GM13977 (cell line): ENCODE measurements around the gene ZNF774.
A peak's percentile ranks its signal among the peaks of the same experiment; 100 is the strongest.

Experiments
- DNase-seq: peaks from one replicate; pipeline ENCODE4 v3.0.0; 2012; ENCODE audit warnings: low spot score
- in situ Hi-C: fragments of 300-500 bp; cut with MboI; formaldehyde crosslinking; loops from one replicate; pipeline ENCODE4 v1.12.0; 2022; ENCODE audit warnings: low sequenced_read_pairs, low pct_unique_long_range_greater_than_20kb, mixed read lengths, inconsistent platforms; ENCODE audit not compliant: unreplicated experiment
- TF ChIP-seq, protein P1 (sequence below): IDR thresholded peaks from 2 replicates; pipeline ENCODE4 v1.5.1; 2012; ENCODE audit warnings: mild to moderate bottlenecking, control low read depth; ENCODE audit not compliant: insufficient read depth; ENCODE audit errors: extremely low read depth, missing control alignments

Gene ZNF774

DNA sequence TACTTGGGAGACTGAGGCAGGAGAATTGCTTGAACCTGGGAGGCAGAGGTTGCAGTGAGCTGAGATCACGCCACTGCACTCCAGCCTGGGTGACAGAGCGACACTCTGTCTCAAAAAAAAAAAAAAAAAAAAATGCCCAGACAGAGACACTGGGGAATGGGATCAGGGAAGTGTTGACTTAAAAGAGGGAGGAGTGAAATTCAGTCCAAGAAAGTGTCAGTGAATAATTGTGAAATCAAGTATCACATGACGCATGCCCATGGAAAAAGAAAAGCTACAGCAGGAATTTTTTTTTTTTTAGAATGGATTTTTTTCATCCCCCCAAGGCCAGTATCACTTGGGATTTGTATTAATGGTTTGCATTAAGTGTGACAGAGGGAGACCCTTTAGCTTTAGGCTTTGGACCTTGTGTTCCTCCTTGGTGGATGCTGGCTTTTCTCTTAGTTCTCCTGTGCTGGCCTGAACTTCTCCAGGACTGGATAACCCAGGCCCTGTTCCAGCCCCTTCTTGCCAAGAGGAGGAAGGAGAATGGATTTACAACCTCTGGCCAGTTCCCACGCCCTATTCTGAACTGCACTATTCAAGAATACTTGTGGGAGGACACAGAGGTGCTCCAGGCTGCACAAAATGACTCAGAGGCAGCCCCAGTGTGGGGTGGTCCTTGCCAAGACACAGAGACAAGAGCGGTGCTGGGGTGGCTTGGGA is 36.7 kb upstream of the ZNF774 start:
- TF ChIP-seq, protein P1, sequence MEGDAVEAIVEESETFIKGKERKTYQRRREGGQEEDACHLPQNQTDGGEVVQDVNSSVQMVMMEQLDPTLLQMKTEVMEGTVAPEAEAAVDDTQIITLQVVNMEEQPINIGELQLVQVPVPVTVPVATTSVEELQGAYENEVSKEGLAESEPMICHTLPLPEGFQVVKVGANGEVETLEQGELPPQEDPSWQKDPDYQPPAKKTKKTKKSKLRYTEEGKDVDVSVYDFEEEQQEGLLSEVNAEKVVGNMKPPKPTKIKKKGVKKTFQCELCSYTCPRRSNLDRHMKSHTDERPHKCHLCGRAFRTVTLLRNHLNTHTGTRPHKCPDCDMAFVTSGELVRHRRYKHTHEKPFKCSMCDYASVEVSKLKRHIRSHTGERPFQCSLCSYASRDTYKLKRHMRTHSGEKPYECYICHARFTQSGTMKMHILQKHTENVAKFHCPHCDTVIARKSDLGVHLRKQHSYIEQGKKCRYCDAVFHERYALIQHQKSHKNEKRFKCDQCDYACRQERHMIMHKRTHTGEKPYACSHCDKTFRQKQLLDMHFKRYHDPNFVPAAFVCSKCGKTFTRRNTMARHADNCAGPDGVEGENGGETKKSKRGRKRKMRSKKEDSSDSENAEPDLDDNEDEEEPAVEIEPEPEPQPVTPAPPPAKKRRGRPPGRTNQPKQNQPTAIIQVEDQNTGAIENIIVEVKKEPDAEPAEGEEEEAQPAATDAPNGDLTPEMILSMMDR: no peak
- DNase-seq: no peak
- in situ Hi-C loops: loop anchor here (25.0 kb wide), 1 partner anchor 572 kb away; the partner anchor contains the start of gene FES

DNA sequence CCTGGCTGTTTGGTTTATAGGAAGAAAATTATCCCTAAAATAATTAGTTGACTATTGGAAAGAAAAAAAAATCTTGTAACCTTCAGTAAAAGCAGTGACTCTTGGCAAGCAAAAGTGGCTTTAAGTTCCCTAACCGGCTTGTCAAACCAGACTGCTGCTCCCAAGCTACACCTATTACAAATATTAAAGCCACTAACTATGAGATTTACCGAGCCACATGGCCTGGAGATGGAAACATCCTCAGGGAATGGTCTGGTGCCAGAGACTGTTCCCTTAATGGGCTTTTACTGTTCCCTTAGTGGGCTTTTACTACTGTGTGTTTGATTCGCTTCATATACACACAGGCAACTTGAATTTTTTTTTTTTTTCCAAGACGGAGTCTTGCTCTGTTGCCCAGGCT is 35.9 kb upstream of the ZNF774 start:
- DNase-seq: no peak
- in situ Hi-C loops: loop anchor here (25.0 kb wide), 1 partner anchor 571 kb away; the partner anchor contains the start of gene FES

DNA sequence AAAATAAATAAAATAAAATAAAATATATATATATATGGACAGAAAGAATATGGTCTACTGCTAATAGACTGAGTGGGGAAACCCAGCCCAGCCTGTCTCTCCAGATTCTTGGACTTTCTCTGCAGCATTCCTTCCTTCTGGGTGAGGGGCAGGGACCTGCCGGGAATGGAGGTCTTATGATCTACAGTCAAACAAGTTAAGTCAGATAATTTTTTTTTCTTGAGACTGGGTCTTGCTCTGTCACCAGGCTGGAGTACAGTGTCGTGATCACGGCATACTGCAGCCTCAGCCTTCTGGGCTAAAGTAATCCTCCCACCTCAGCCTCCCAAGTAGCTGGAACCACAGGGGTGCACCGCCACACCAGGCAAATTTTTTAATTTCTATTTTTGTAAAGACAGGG is 33.5 kb upstream of the ZNF774 start:
- TF ChIP-seq, protein P1: no peak
- in situ Hi-C loops: loop anchor here (25.0 kb wide), 1 partner anchor 569 kb away; the partner anchor contains the start of gene FES
- DNase-seq: no peak

More for the DNA sequence above, 35.9 kb upstream of the ZNF774 start:
- TF ChIP-seq, protein P1: no peak

DNA sequence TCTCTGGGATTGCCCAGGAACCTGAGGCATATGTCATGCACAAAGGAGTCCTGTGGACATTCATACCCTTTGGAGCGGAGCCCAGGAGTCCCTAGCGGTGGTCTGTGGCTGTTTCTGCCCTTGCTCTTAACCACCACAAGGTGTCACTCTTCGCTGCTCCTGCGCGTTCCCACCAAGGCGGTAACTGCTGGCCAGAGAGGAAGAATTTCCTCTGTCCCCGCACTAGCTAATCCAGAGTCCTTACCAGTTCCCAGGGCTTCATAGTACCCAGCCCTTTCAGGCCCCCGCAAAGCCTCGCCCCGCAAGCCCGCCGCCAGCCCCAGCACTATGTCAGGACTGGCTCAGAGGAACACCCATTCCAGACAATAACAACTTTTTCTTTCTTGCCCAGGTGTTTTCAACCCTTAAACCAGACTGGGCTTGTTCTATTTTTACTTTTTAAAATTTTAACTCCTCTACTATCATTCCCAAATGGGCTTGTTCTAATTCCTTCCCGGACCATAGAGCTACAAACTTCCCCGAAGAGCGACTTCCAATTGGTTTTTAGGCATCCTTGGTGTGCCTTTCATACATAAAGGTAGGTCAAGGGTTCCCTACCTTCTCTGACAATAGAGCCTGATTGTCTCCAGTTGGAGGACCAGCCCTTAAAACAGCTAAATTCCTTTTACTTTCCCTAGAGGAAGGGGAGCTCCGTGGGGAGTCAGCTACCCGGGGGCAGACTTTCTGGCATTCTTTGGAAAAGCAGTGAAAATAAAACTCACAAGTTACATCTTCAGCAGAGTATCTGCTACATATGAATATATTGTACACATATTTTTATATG is 31.8 kb upstream of the ZNF774 start:
- TF ChIP-seq, protein P1: peak; percentile 95
- peak; percentile 84 for DNase-seq
- in situ Hi-C loops: loop anchor here (10.0 to 25.0 kb wide), 3 partner anchors 155 to 567 kb away; partner anchors contain the start of gene FES

DNA sequence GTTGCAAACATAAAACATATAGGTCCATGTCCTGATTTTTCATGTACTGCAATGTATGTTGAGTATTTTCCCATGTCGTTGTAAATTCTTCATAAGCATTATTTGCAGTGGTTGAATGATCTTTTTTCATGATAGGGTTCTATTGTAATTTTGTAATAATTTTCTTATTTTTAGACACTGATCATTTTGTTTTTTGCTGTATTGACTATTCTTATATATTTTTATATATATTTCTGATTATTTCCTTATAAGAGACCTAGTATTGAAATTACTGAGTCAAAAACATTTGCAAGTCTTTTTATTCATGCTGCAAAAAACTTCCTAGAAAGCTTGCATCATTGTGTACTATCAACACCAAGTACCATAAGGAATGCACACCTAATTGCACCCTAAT is 31.2 kb upstream of the ZNF774 start:
- TF ChIP-seq, protein P1: no peak
- in situ Hi-C loops: loop anchor here (10.0 to 25.0 kb wide), 3 partner anchors 154 to 566 kb away; partner anchors contain the start of gene FES
- DNase-seq: no peak

DNA sequence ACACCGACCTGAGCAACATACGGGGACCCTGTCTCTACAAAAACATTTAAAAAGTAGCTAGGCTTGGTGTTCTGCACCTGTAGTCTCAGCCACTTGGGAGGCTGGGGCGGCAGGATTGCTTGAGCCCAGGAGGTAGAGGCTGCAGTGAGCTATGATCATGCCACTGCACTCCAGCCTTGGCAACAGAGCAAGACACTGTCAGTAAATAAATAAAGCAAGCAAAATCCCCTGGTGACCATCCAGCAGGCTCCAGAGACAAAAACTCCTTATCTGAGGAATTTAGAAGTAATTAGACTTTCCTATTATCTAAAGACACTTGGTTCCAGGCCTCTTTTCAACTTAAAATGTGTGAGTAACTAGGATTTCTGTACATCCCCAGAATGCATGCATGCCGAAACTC is 29.5 kb upstream of the ZNF774 start:
- in situ Hi-C loops: loop anchor here (10.0 to 25.0 kb wide), 3 partner anchors 152 to 565 kb away; partner anchors contain the start of gene FES
- no peak for DNase-seq
- TF ChIP-seq, protein P1: no peak
